DMS79 (cell line): ENCODE data around the gene SLC6A2.

Experiments used
- DNase-seq: peaks from one replicate; lab custom pipeline; 2025; lab: John Stamatoyannopoulos, UW

The SLC6A2 gene

DNA sequence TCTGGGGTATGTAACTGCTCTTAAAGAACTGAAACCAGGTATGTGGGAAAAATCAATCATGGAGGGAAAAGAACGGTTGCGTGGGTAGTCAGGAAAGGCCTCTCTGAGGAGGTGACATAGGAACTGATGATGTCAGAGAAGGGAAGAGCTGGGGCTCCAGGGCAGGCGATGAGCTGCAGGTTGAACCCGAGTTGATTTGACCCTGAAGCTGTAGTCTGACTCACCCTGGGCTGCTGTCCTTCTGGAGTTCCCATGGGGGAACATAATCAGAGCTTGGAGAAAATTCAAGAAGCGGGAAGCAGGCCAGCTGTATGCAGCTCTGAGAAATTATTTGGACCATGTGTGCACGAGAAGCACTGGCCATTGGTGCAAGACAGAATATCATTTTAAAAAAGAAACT lies 16.7 kb downstream of the SLC6A2 start:
- no peak for DNase-seq

DNA sequence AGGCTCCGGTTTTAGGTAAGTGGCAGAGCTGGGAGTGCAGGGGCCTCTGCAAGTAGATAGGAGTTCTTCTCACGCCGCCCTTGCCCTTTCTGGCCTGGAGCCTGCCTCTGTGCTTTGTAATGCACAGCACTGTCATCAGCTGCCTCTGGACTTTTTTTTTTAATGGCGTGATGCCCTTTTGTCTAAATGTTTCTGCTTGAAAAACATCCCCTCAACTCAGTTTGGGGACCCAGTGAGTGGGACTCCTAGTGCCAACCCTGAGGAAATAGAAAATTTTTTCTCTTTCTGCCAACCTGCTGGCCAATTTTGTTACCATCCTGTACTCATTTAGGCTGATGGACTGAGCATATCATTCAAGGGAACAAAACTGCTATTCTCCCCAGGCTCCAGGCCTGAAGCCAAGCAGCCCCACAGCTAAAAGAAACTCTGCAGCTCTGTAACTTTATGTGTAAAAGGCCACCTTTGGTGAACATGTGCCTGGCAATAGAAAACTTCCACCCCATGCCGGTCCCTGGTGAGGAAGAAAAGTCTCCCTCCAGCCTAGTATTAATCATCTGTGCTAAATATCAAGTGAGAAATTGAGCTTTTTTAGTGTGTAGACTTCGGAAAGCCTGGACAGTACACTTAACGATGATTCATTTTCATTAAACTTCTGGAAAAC lies 22.5 kb downstream of the SLC6A2 start:
- no peak for DNase-seq

- no peak for DNase-seq
Measured at GRCh38 chr16:55682086-55682485, 26.3 kb downstream of the SLC6A2 start.

DNA sequence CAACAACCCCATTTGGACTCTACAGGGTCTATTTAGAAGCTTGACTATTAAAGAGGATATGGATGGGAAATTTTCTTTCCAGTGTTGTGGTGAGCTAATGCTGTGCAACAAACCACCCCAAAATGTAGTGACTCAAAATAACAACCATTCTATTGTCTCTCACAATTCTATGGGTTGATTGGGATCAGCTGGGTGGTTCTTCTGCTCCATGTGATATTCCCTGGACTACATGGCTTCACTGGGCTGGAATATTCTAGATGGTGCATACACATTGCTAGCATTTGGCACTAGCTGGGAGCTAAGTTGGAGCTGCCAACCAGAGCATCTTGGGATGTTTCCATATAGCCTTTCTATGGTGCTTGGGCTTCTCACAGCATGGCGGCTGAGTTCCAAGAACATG lies 30.2 kb downstream of the SLC6A2 start:
- DNase-seq, result no peak

DNA sequence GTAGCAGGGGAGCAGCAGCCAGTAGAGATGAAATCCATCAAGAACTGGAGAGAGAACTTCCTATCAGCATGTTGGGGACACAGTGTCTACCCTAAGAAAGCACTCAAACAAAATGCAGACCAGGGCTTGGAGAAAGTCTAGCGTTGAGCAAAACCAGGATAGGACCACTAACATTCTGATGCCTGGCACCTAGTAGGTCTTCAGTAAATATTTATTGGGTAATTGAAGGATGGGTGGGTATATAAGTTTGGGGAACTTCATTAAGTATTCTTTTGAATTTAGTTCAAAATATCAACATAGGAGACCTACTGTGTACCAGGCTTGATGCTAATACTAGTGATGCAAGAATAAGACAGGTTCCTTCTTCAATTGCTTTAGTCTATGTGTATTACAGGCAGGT lies 30.9 kb downstream of the SLC6A2 start:
- no peak for DNase-seq

DNA sequence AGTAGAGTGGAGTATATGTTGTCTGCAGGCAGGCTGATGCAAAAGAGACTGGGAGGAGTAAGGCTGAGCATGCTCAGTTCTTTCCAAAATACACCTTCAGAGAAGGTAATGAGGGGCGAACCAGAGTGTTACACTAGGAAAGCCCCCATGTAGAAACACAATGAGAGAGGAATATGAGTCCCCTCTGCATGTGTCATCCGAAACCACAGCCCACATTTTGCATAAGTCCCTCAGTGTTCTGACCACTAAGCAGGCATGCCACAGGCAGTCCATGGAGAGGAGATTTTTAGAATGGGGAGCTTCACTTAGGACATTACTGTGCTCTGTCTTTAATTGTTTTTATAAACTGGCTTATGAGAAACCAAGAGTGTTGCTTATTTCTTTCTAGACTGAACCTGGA lies 32.0 kb downstream of the SLC6A2 start:
- DNase-seq, result no peak

DNA sequence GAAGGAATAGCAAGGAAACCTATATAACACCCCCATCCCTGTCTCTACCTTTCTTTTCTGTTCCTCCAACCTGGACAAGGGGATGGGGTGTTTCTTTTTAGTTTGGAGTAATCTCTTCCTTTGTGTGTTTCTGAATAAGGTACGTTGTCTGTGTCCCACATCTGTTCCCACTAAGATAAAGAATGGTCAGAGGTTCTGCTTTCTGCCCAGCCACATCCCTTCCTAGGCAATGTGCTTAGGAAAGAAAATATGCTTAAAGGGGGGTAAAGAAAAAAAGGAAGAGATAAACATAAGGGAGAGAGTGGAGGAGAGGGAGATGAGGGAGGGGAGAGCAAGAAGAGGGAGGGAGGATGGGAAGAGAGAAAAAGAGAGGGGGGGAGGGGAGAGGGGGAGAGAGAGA lies 35.1 kb downstream of the SLC6A2 start:
- no peak for DNase-seq

DNA sequence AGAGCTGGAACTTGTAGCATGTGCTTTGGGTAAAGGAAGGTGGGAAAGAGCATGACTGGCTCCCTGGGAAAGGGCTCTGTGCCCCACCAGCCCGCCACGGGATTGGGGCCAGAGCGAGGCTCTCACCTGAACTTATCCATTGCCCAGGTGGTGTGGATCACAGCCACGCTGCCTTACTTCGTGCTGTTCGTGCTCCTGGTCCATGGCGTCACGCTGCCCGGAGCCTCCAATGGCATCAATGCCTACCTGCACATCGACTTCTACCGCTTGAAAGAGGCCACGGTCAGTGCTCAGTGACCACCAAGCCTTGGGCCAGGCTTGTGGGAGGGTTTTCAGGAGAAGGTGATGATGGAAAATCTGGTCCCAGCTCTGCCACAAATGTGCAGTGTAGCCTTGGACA lies 36.0 kb downstream of the SLC6A2 start:
- no peak for DNase-seq

DNA sequence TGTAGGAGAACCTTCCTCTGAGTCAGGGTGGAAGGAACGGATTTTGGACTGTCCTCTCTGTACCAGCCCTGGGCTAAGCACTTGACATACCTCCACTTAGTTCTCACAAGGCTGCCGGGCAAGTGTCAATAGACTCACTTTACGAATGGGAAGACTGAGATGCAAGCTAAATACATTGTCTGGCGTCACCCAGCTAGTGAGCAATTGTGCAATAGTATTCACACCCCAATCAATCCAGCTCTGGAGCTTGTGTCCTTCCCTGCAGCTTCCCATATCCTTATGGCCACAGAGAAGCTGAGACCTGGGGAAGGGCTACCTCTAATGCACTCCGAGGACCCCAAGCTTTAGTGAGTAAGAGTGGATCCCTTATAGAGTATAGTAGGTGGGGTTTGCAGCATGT lies 39.8 kb downstream of the SLC6A2 start:
- no peak for DNase-seq

DNA sequence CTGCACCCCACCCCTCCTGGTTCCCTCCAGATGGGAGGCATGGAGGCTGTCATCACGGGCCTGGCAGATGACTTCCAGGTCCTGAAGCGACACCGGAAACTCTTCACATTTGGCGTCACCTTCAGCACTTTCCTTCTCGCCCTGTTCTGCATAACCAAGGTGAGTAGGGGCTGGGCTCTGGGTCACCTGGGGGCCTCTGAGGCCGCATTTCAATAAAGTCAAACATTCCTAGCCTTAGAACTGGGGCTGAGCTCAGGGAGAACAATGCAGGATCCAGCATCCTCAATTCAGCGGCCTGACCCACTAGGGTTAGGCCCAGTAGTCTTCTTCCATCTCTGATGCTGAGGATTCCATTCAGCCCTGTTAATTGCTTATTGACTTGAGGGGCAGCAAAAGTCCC lies 42.1 kb downstream of the SLC6A2 start:
- no peak for DNase-seq

DNA sequence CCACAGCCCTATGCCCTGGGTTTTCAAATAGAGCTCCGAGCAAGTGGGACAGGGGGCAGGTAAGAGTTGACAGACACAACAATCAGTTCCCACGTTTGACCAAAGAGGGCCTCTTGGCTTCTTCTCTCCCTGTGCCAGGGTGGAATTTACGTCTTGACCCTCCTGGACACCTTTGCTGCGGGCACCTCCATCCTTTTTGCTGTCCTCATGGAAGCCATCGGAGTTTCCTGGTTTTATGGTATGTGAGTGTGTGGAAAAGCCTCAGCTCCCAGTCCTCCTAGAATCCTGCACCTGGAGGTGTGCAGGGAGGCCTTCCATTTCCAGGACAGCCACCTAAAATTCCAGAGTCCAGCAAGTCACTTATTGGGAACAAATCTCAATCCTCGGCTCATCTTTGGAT lies 42.5 kb downstream of the SLC6A2 start:
- no peak for DNase-seq

DNA sequence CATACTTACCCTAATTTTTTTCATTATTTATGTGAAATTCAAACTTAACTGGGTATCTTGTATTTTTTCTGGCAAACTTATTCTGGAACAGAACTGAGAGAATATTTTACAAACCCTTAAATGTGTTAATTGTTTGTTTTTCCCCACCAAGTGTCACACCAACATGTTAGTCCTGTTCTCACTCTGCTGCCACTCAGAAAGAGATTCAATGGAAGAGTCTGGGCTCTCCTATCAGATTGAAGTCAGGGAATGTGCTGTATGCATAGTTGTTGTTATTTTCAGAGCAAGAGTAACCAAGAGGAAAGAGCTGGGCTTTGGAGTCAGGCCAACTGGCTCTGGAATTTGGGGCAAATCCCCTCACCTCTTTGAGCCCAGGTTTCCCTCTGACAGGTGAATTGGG lies 43.2 kb downstream of the SLC6A2 start:
- no peak for DNase-seq

- DNase-seq, result no peak
Measured at GRCh38 chr16:55699616-55700015, 43.8 kb downstream of the SLC6A2 start.

- DNase-seq, result no peak
Measured at GRCh38 chr16:55700067-55700466, 44.3 kb downstream of the SLC6A2 start.

DNA sequence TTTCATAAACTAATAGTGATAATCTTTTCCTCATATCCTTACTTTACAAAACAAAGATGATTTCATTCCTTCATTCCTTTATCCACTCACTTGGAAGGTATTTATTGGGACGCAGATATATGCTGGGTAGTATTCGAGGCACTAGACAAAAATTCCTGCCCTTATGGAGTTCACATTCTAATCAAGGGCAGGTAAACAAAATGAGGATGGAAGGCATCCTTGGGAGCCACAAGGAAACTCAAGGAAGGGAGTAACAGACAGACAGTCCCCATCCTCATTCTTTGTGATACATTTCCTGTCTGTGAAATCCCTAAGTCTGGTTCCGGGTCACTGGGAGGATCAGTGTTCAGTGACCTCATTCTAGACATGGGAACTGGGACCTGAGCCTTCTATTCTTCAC lies 45.2 kb downstream of the SLC6A2 start:
- no peak for DNase-seq

- no peak for DNase-seq
Measured at GRCh38 chr16:55701442-55702319, 45.9 kb downstream of the SLC6A2 start.

DNA sequence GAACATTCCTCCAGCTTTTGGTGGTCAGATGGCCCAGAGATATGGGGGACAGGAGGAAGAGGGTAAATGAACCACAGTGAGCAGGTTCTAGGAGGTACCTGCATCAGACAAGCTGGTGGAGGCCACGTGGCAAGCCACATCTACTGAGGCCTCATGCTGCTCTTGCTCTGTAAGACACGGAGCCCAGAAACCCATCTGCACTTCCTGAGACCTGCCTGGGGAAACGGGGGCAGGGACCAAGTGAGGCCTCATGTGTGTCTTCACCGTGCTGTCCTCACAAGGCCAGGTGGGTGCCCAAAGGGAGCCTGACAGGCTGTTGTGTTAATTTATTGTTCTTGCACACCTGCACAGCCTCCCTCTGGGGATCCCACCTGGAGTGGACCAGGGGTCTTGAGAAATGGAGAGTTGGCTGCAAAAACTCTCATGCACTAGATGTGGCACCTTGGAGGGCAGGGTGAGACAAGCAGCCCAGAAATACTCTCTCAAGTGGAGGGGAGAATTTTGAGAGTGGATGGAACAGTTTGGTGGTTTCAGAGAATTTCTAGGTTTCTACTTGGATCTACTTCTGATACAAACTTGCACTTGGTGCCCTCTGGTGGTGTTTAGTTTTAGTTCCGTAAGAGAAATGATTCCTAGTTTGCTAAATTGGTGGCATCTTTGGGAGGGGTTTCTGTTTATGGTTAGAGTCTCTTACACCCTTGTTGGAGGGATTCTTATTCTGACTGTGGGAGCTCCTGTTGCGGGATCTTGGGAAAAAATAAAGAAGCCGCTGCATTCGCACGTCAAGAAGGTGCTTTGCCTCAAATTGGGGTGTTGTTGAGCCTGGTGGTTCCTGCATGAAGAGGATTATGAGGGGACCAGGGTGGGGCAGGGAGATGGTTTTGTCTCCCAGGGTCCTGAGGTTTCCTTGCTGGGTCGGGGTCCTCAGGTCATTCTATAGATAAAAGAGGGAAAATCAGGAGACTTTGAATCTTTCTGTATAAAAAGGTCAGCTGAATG lies 47.5 kb downstream of the SLC6A2 start:
- DNase-seq, result peak; percentile 1

DNA sequence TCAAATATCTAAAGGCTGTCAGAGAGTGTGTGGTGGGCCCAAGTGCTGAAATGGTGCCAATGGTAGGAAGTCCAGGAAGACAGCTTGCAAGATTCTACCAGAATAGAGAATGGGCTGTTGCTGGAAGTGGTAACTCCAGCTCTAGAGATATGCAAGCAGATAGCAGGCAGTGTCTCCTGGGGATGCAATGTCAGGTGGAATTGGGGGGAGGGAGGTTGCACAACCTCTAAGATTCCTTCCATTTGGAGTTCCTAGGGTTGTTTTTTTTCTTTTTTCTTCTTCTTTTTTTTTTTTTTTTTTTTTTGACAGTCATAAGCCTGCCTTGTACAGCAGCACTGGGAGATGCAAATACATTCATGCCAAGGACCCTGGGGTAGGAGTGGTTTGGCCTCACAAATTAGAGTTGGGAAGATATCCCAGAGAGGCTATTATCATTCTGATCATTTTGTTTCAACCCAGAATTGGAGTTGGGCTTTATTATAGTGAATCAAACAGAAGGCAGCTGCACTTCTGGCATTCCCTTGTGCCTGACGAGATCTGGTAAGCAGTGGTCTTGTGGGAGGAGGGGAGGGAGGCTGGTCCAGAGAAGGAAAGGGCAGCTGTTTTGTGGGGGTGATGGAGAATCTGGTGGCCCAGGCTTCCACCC lies 51.1 kb downstream of the SLC6A2 start:
- DNase-seq, result no peak

- no peak for DNase-seq
Measured at GRCh38 chr16:55709801-55710200, 54.0 kb downstream of the SLC6A2 start.

DNA sequence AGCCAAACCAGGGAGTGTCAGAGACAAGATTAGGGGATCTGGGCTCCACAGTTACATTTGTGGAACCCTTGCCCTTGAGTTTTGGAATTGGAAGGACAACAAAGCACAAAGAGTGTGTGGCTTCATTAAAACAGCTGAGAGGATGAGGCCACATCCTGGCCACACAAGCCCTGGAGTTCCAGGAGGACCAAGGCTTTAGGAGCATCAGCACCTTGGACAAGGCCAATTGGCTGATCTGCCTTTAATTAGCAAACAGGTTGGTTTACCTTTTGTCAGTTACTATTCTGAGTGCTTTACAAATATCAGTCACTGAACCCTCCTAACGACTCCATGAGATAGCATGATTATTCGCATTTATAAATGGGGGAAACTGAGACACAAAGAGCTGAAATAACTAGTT lies 54.7 kb downstream of the SLC6A2 start:
- DNase-seq, result no peak

- DNase-seq, result peak; percentile 0
Measured at GRCh38 chr16:55711959-55712876, 56.4 kb downstream of the SLC6A2 start.
